D721Med (cell line): ENCODE data around the gene CDH20.

ENCODE experiments used
- DNase-seq: peaks from one replicate; pipeline ENCODE4 v3.0.0; 2011; ENCODE audit warnings: low spot score; ENCODE audit not compliant: insufficient read length
- FAIRE-seq: peaks from 2 replicates; lab custom pipeline; 2011; peaks lifted over from hg19 to GRCh38; lab: Jason Lieb, UNC
- CTCF ChIP-seq: IDR thresholded peaks from 2 replicates; pipeline ENCODE4 v1.5.1; 2012; ENCODE audit warnings: mild to moderate bottlenecking, control low read depth; ENCODE audit not compliant: insufficient read depth; ENCODE audit errors: missing control alignments

Gene CDH20

GRCh38 chr18:61333271-61333745 lies at the start of gene CDH20:
CDH20 (plus strand) TSS chr18:61333430.
- DNase-seq (peak; percentile 39), FAIRE-seq (no peak)
- TF ChIP-seq CTCF = no peak

GRCh38 chr18:61284039-61284438 lies 49.2 kb upstream of the CDH20 start:
- peak; percentile 95 for FAIRE-seq
- TF ChIP-seq CTCF = no peak

GRCh38 chr18:61285777-61286176 lies 47.5 kb upstream of the CDH20 start:
- DNase-seq (no peak), FAIRE-seq (no peak)
- TF ChIP-seq CTCF = no peak

More at GRCh38 chr18:61284039-61284438, 49.2 kb upstream of the CDH20 start:
- no peak for DNase-seq

GRCh38 chr18:61286867-61287266 lies 46.4 kb upstream of the CDH20 start:
- DNase-seq (no peak), FAIRE-seq (peak; percentile 76)
- no peak for TF ChIP-seq CTCF

- DNase-seq (no peak), FAIRE-seq (no peak)
- no peak for TF ChIP-seq CTCF
These were observed 42.6 kb upstream of the CDH20 start for GRCh38 chr18:61290616-61291015.

GRCh38 chr18:61292280-61293035 lies 40.8 kb upstream of the CDH20 start:
- FAIRE-seq (peak; percentile 95), DNase-seq (no peak)
- no peak for TF ChIP-seq CTCF

- TF ChIP-seq CTCF = no peak
- DNase-seq (no peak), FAIRE-seq (no peak)
These were observed 38.1 kb upstream of the CDH20 start for GRCh38 chr18:61295153-61295552.
